Lower leg skin (tissue), 4 donors: ENCODE measurements around the gene DEDD. TPM values are rescaled to one million over a fixed set of nuclear protein-coding genes. Genes with fewer than 3 reads are reported as not detected.
A peak's percentile ranks its signal among the peaks of the same experiment; 100 is the strongest.

Source experiments
- DNase-seq, 2 donors: peaks; one replicate each; pipeline ENCODE4 v3.0.0-alpha.2; 2019; ENCODE audit warnings: low spot score in 2 of 2
- H3K4me3 ChIP-seq: fragments of 200-600 bp; sonication (generic); 2 replicates; pipeline ENCODE4 v1.5.1; 2017; ENCODE audit warnings: mild to moderate bottlenecking, low read depth; ENCODE audit not compliant: poor library complexity, severe bottlenecking
- POLR2A ChIP-seq, 2 donors: fragments of 450-650 bp; IDR thresholded peaks; one replicate each; pipeline ENCODE4 v1.6.1; 2016 to 2017; ENCODE audit warnings: antibody characterized with exemption in 2 of 2, mild to moderate bottlenecking in 1 of 2, moderate library complexity in 1 of 2
- WGBS, 2 donors: methylation state at CpG; one replicate each; pipeline ENCODE4 v1.1.5; 2018; 5-methylcytosine and 5-hydroxymethylcytosine counted together
- intact Hi-C: fragments of 100-400 bp; cut with DNase I; formaldehyde crosslinking; loops from one replicate; pipeline ENCODE4 v1.15.0; 2023; ENCODE audit warnings: low total_unique reads
- total RNA-seq, 4 donors: library from RNA; depleted of rRNA; stranded (reverse); fragments of >200 nt; gene quantifications; one replicate each; pipeline ENCODE4 v1.1.0, GENCODE V29; 2016
- TF ChIP-seq, protein P1 (sequence below), 3 donors: fragments of 450-650 bp; IDR thresholded peaks; one replicate each; pipeline ENCODE4 v1.5.1; 2016; ENCODE audit warnings: antibody characterized with exemption in 3 of 3, mild to moderate bottlenecking in 3 of 3, moderate library complexity in 2 of 3

Gene DEDD, protein sequence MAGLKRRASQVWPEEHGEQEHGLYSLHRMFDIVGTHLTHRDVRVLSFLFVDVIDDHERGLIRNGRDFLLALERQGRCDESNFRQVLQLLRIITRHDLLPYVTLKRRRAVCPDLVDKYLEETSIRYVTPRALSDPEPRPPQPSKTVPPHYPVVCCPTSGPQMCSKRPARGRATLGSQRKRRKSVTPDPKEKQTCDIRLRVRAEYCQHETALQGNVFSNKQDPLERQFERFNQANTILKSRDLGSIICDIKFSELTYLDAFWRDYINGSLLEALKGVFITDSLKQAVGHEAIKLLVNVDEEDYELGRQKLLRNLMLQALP
- total RNA-seq, result 10 to 100 TPM; 26.6 to 38.2 (median 29.6) TPM

DNA sequence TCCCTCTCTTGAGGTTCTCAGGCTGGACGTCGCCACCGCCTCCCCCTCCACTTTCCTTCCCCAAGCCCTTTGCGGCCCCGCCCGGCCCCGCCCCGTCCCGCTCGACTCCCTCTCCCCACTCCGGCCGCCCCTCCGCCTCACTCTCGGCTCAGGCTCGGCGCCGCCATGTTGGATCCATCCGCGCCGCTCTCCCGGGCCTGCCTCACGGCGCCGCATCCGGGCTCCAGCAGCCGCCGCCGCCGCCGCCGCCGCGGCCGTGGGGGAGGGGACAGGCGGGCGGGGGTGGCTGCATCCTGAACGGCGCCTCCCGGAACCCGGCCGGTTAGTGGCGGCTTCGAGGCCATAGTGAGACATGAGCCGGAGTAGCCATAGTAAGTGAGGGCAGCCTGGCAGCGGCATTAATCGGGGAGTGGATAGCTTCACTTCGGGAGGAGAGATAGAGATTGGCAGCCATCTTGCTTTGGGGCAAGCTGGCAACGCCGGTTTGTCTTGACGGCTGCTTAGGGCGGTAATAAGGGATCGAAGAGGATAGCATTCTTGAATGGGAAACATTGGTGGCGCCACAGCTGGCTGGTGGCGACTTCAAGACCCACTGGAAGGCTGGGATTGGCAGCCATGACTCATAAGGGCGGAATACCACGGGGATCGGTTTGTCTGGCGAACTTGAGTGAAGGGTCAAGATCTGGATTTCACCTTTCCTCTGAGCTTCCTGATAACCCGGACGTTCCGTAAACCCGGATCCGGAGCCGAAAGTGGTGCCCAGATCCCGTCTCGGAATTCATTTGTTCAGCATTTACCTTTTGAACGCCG is at the start of gene DEDD:
Gene DEDD, minus strand, starts transcription at position 258 of the 810 bp plus-strand sequence. CDS start 8,205 bp downstream, outside the sequence.
- peak within 1 kb of the TSS; percentile 60 for H3K4me3 ChIP-seq
- intact Hi-C loops, result no loop called here
- TF ChIP-seq POLR2A (IDR thresholded peaks at IDR 0.05), result no peak
- TF ChIP-seq, protein P1, sequence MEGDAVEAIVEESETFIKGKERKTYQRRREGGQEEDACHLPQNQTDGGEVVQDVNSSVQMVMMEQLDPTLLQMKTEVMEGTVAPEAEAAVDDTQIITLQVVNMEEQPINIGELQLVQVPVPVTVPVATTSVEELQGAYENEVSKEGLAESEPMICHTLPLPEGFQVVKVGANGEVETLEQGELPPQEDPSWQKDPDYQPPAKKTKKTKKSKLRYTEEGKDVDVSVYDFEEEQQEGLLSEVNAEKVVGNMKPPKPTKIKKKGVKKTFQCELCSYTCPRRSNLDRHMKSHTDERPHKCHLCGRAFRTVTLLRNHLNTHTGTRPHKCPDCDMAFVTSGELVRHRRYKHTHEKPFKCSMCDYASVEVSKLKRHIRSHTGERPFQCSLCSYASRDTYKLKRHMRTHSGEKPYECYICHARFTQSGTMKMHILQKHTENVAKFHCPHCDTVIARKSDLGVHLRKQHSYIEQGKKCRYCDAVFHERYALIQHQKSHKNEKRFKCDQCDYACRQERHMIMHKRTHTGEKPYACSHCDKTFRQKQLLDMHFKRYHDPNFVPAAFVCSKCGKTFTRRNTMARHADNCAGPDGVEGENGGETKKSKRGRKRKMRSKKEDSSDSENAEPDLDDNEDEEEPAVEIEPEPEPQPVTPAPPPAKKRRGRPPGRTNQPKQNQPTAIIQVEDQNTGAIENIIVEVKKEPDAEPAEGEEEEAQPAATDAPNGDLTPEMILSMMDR (IDR thresholded peaks at IDR 0.05), result no peak
- WGBS, 2 donors, result 1% methylated on average over 39 to 64 of the region's 68 CpGs
- DNase-seq, result peak; percentile 95 to 99

DNA sequence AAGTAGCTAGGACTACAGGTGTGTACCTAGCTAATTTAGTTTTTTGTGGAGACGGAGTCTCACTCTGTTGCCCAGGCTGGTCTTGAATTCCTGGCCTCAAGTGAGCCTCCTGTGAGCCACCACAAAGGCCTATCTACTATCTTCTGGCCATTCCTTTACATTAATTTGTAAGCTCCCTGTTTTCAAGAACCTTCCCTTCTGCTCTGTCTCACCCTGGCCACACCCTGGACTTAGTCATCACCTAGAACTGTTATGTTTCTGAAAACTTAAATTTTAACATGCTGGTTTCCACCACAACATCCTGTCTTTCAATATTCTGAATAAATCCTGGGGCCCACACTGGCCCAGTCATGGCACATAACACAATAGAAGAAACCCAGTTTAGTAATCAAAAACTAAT is 49.7 kb upstream of the DEDD start:
- intact Hi-C loops, result no loop called here
- TF ChIP-seq, protein P1 (IDR thresholded peaks at IDR 0.05), result no peak
- TF ChIP-seq POLR2A (IDR thresholded peaks at IDR 0.05), result no peak
- H3K4me3 ChIP-seq, result no peak overlapping the region
- no peak for DNase-seq
- 61 to 82% methylated on average over 1 of the region's 1 CpG for WGBS, 2 donors

DNA sequence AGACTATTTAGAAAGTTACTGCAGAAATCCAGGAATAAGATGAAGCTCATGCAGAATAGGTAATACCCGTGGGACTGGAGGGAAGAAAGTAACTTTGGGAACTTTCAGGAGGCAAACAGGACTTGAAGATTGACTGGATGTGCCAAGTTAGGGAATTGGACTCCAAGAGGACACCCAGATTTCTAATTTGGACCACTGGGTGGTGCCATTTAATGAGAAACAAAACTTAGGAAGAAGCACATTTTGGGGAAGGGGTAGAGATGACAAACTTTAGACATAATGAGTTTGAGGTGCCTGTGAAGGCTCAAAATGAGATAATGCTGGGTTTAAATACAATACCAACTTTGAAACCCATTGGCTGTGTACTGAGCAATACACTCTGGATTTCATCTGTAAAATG is 48.2 kb upstream of the DEDD start:
- TF ChIP-seq, protein P1 (IDR thresholded peaks at IDR 0.05), result no peak
- TF ChIP-seq POLR2A (IDR thresholded peaks at IDR 0.05), result no peak
- intact Hi-C loops, result no loop called here
- DNase-seq, result no peak
- 68 to 94% methylated on average over 1 of the region's 1 CpG for WGBS, 2 donors
- no peak overlapping the region for H3K4me3 ChIP-seq

DNA sequence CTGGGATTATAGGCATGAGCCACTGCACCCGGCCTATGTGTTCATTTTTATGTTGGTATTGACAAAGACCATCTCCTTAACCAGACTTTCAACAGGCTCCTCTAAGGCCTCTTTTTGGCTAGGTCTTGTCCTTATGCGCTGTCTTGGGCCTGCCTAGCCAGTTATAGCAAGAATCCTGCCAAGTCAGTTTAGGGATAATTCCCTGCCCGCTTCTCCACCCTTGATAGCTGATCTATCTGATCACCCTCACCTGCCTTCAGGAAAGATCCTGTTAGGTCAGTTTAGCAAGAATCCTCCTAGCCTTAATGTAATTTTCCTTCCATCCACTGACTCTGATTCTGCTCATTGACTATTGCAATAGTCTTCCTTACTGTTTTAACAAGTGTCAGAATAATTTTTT is 47.2 kb upstream of the DEDD start:
- intact Hi-C loops, result no loop called here
- WGBS, 2 donors, result 55 to 69% methylated on average over 3 of the region's 3 CpGs
- TF ChIP-seq, protein P1 (IDR thresholded peaks at IDR 0.05), result no peak
- TF ChIP-seq POLR2A (IDR thresholded peaks at IDR 0.05), result no peak
- DNase-seq, result no peak
- no peak overlapping the region for H3K4me3 ChIP-seq

DNA sequence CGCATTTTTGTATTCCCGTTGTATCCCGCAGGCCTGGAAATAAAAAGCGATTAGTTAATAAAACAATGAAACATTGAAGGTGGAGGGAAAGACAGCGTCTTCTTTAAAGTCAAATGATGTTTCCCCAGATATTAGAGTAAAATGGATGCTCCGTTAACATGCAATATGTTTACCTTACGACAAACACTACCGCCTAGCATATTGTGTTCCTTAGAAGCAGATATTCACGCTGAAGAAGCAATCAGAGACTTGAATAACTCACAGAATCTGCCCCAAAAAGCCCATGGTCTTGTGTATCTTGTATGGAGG is 45.4 kb upstream of the DEDD start:
- 57 to 64% methylated on average over 9 of the region's 9 CpGs for WGBS, 2 donors
- intact Hi-C loops, result no loop called here
- no peak for DNase-seq
- no peak overlapping the region for H3K4me3 ChIP-seq
- no peak for TF ChIP-seq POLR2A (IDR thresholded peaks at IDR 0.05)
- TF ChIP-seq, protein P1 (IDR thresholded peaks at IDR 0.05), result no peak
